GM20000 (cell line): ENCODE data around the gene MFAP3.
"Not testable (repeated sequence)": the region's sequence is repeated elsewhere in the genome, so short reads cannot be mapped to it uniquely, and the experiment has no call there.

Source experiments
- DNase-seq: peaks from one replicate; pipeline ENCODE4 v3.0.0; 2012; ENCODE audit warnings: low spot score
- TF ChIP-seq, protein P1 (sequence below): IDR thresholded peaks from 2 replicates; pipeline ENCODE4 v1.5.1; 2012; ENCODE audit warnings: mild to moderate bottlenecking, control low read depth; ENCODE audit errors: extremely low read depth, missing control alignments

Gene MFAP3

DNA sequence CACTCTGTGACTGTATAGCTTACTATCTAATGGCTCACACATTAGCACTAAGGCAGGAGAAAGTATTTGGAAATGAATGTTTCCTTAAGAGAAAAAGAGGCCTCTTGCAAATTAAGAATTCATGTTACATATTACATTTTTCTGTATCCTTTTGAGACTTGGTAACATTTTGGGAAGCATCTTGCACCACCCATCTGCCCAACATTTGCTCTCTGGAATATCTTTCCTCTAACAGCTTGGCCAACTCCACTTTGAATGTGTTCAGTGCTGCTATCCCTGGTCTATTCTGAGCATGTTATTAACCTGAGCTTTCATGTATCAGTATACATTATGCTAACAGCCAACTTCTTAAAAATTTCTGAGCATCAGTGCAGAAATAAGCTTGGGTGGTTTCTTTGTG lies 27.2 kb downstream of the MFAP3 start:
- DNase-seq: no peak
- TF ChIP-seq, protein P1, sequence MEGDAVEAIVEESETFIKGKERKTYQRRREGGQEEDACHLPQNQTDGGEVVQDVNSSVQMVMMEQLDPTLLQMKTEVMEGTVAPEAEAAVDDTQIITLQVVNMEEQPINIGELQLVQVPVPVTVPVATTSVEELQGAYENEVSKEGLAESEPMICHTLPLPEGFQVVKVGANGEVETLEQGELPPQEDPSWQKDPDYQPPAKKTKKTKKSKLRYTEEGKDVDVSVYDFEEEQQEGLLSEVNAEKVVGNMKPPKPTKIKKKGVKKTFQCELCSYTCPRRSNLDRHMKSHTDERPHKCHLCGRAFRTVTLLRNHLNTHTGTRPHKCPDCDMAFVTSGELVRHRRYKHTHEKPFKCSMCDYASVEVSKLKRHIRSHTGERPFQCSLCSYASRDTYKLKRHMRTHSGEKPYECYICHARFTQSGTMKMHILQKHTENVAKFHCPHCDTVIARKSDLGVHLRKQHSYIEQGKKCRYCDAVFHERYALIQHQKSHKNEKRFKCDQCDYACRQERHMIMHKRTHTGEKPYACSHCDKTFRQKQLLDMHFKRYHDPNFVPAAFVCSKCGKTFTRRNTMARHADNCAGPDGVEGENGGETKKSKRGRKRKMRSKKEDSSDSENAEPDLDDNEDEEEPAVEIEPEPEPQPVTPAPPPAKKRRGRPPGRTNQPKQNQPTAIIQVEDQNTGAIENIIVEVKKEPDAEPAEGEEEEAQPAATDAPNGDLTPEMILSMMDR: no peak

DNA sequence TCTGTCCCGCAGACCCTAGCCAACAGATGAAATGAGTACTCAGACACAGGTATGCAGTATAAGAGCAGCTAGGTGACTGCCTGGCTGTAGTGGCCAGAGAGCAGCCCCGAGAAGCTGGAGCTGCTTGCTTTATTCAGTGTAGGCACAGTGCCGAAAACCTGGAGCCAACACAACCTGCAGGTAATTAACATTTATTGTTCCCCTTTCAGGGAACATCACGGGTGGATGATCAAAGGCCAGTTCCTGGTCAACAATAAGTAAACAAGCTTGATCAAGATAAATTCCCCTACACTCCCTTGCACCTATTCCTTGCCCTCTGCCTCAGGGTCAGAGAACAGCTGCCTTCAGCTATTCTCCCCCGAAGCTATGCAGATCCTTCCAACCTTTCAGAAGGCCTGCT lies 31.1 kb downstream of the MFAP3 start:
- not testable (repeated sequence) for DNase-seq

DNA sequence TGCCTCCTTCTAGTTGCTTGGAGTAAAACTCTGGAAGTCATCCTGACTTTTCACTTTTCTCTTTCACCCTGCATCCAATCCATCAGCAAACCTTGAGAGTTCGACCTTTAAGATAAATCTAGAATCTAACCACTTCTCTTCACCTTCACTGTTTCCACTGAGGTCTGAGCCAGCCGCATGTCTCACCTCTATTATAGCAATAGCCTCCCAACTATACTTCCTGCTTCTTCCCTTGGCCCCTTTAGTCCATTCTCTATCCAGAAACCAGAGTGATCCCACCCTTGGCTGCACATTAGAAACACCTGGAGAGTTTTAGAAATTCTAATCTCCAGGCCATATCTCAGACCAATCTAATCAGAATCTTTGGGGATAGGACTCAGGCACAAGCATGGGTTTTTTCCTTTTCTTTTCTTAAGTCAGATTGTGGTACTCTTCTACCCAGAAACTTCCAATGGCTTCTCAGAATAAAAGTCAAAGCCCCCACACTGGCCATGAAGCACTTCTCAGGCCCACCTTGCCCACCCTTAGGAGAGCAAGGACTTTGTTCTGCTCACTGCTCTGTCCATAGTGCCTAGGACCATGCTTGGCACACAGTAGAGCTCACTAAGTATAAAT lies 33.1 kb downstream of the MFAP3 start:
- no peak for DNase-seq
- TF ChIP-seq, protein P1: no peak

DNA sequence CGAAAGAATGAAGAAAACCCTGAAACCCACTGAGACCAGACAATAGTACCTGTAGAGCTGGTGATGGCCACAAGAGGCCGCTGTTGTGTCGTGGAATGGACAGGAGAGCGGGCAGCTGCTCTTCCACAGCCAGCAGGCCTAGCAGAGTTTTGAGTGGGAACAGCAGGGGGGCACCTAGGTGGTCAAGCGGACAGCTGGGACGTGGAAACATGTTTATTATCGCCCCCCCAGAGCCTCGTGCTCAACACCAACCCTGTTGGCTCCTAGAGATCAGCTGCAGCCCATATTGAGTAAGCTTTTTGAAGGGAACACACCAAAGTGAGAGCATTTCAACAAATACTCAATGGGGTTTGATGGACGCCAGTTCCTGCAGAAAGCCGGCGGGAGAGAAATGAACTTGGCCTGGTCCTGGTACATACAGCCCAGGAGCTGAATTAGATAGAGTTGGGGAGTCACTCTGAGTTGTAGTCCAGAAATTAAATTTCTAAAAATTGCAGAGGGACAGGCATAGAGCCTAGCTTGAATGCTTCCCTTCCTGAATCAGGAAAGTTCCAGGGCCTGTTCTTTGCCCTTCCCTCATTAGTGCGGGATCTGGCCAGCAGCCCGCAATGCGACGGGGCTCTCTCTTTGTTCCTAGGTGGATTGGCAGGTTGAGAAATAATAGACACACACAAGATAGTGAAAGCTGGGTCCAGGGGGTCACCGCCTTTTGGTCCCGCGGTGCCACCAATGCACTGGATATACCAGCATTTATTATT lies 33.8 kb downstream of the MFAP3 start:
- TF ChIP-seq, protein P1: peak; percentile 83
- peak; percentile 82 for DNase-seq

DNA sequence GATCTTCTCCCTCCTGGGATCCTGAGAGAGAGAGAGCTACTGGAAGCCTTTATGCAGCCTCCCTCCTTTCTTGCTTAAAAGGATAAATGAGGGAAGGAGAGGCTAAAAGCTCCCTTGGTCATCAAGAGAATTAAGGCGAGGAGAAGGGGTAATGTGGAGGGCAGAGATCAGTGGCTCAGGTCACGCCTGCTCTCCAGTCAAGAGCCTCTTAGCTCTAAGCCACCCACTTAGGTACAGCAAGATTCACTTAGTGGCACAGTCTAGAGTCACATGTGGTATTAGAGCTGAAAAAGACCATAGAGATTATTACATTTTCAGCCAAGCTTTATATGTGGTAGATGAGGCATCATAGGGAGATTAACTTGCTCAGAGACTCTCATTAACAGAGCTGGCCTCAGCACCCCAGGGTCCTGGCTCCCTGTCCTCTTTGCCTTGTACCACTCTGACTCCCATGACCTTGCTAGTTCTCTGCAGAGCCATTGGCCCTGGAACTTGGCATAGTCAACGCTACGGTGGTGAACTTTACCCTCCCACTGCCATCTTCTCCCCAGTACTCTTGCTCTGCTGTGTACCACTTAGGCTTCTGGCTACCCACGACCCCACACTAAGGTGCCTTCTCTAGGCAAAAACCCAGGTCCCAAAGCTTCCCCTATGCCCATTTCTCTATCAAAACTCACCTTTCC lies 37.6 kb downstream of the MFAP3 start:
- TF ChIP-seq, protein P1: no peak
- no peak for DNase-seq

DNA sequence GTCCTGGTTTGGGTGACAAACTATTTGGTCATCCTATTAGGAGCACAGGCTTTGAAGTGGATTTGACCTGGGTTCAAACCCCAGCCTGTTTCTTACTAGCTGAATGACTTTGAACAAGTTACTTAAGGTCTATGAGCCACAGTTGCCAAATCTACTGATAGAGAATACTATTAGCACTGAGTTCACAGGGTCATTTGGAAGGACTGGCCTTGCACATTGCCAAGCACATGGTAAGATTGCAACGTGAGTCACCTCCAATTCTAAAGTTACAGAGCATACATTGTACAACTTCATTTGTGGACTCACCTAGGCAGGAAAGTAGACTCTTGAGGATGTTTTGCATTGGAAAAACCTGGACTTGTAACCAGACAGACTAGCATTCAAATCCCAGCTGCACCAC lies 38.9 kb downstream of the MFAP3 start:
- DNase-seq: no peak
- TF ChIP-seq, protein P1: no peak

DNA sequence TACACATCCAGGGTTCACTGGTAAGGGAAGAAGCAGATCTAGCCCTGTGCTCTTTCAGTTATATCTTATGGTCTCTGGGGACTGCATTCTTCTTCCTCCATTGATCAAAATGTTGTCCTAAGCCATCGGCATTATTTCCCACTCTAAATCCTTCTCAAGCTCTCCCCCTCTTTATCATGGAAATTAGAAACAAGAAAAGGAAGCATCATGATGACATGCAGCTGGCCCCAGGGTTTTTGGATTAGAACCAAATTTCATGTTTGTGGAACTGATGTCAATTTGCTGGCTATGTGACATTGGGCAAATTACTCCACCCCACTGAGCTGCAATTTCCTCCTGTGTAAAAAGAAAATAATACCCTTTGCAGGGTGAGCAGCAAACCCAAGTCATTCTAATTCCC lies 39.5 kb downstream of the MFAP3 start:
- DNase-seq: no peak

More for the DNA sequence above, 39.5 kb downstream of the MFAP3 start:
- TF ChIP-seq, protein P1: no peak
